Gastroesophageal sphincter (tissue), 4 donors: ENCODE data around the gene SMIM45.

Source experiments
- ATAC-seq: fragments of 150-250 bp; one replicate; pipeline ENCODE4 v1.9.1; 2016; ENCODE audit warnings: mild to moderate bottlenecking, moderate library complexity
- H3K27ac ChIP-seq, 4 donors: fragments of 200-600 bp; sonication (generic) in 3 of 4; 1 replicate in 3 of 4; 2 replicates in 1 of 4; pipeline ENCODE4 v1.5.1; 2016 to 2019
- H3K27me3 ChIP-seq: fragments of 200-600 bp; sonication (generic); one replicate; pipeline ENCODE4 v1.5.1; 2019
- H3K36me3 ChIP-seq, 2 donors: fragments of 200-600 bp; sonication (generic); one replicate each; pipeline ENCODE4 v1.5.1; 2019; ENCODE audit warnings: control low read depth in 1 of 2
- H3K4me1 ChIP-seq, 3 donors: fragments of 200-600 bp; sonication (generic); 1 replicate in 2 of 3; 2 replicates in 1 of 3; pipeline ENCODE4 v1.5.1; 2016 to 2019; ENCODE audit warnings: control low read depth in 2 of 3
- H3K4me3 ChIP-seq, 2 donors: fragments of 200-600 bp; sonication (generic); one replicate each; pipeline ENCODE4 v1.5.1; 2019; ENCODE audit warnings: mild to moderate bottlenecking in 1 of 2, moderate library complexity in 1 of 2
- H3K9me3 ChIP-seq, 3 donors: fragments of 200-600 bp; sonication (generic); one replicate each; pipeline ENCODE4 v1.5.1; 2017 to 2019; ENCODE audit warnings: control low read depth in 2 of 3
- CTCF ChIP-seq, 4 experiments: fragments of 200-600 bp in 2 of 4; fragments of 450-650 bp in 2 of 4; sonication (generic) in 1 of 4; IDR thresholded peaks; one replicate each; pipeline ENCODE4 v1.5.1; 2017 to 2019; ENCODE audit warnings: antibody characterized with exemption in 4 of 4, mild to moderate bottlenecking in 2 of 4, moderate library complexity in 2 of 4
- EP300 ChIP-seq: sonication (generic); formaldehyde crosslinking; IDR thresholded peaks from one replicate; pipeline ENCODE4 v1.6.1; 2017; ENCODE audit warnings: antibody characterized with exemption, mild to moderate bottlenecking
- POLR2A ChIP-seq, 2 donors: fragments of 450-650 bp; IDR thresholded peaks; one replicate each; pipeline ENCODE4 v1.6.1; 2017; ENCODE audit warnings: antibody characterized with exemption in 2 of 2, mild to moderate bottlenecking in 2 of 2, moderate library complexity in 1 of 2
- POLR2AphosphoS5 ChIP-seq: sonication (generic); formaldehyde crosslinking; IDR thresholded peaks from one replicate; pipeline ENCODE4 v1.6.1; 2017; ENCODE audit warnings: antibody characterized with exemption
- WGBS, 2 donors: methylation state at CpG; one replicate each; pipeline ENCODE4 v1.1.5; 2018; ENCODE audit warnings: low coverage in 1 of 2; 5-methylcytosine and 5-hydroxymethylcytosine counted together

The SMIM45 gene

GRCh38 chr22:41928593-41929417 lies 23.1 kb upstream of the SMIM45 start:
- no peak for ATAC-seq
- Histone ChIP-seq H3K27ac (no peak overlapping the region), H3K9me3 (no peaks in the 10 kb centered on the region), H3K4me1 (peaks cover 0 to 14% (median 10%) of the 10 kb centered on the region in 3 donors), H3K27me3 (peaks cover 38% of the 10 kb centered on the region), H3K36me3 (no peaks in the 10 kb centered on the region), H3K4me3 (no peak overlapping the region)
- WGBS, 2 donors: 65 to 87% methylated on average over 3 to 8 of the region's 14 CpGs
- TF ChIP-seq POLR2A (IDR thresholded peaks at IDR 0.05) (no peak), POLR2AphosphoS5 (no peak), CTCF (IDR thresholded peaks at IDR 0.05) (no peak), EP300 (no peak)

GRCh38 chr22:41929418-41929810 lies 22.5 kb upstream of the SMIM45 start:
- WGBS, 2 donors: 86% methylated on average over 5 of the region's 8 CpGs; no CpG with 5 or more reads in 1 of the 2 donors
- Histone ChIP-seq H3K27me3 (peaks cover 38% of the 10 kb centered on the region), H3K27ac (no peak overlapping the region), H3K4me1 (peaks cover 0 to 14% (median 10%) of the 10 kb centered on the region in 3 donors), H3K9me3 (no peaks in the 10 kb centered on the region), H3K4me3 (no peak overlapping the region), H3K36me3 (no peaks in the 10 kb centered on the region)
- ATAC-seq: no peak
- TF ChIP-seq POLR2AphosphoS5 (no peak), CTCF (IDR thresholded peaks at IDR 0.05) (no peak), POLR2A (IDR thresholded peaks at IDR 0.05) (no peak), EP300 (no peak)

- H3K27ac ChIP-seq: no peak overlapping the region
- TF ChIP-seq EP300: no peak
- no peak for TF ChIP-seq POLR2A (IDR thresholded peaks at IDR 0.05)
- no peak for TF ChIP-seq CTCF (IDR thresholded peaks at IDR 0.05)
- no peak for TF ChIP-seq POLR2AphosphoS5
- no peak overlapping the region for H3K4me3 ChIP-seq
- H3K27me3 ChIP-seq: peaks cover 19% of the 10 kb centered on the region
- ATAC-seq: no peak
- peaks cover 0 to 1% (median 0%) of the 10 kb centered on the region in 3 donors for H3K4me1 ChIP-seq
- no peaks in the 10 kb centered on the region for H3K36me3 ChIP-seq
- WGBS, 2 donors: 54 to 68% methylated on average over 2 to 5 of the region's 10 CpGs
- H3K9me3 ChIP-seq: no peaks in the 10 kb centered on the region
These were observed 20.2 kb upstream of the SMIM45 start for GRCh38 chr22:41931701-41932269.

- WGBS, 2 donors: no CpG with 5 or more reads among the region's 12 CpGs
- Histone ChIP-seq H3K27me3 (peaks cover 13% of the 10 kb centered on the region), H3K36me3 (no peaks in the 10 kb centered on the region), H3K4me3 (no peak overlapping the region), H3K9me3 (no peaks in the 10 kb centered on the region), H3K4me1 (no peaks in the 10 kb centered on the region), H3K27ac (no peak overlapping the region)
- no peak for ATAC-seq
- TF ChIP-seq POLR2AphosphoS5 (no peak), POLR2A (IDR thresholded peaks at IDR 0.05) (no peak), EP300 (no peak), CTCF (IDR thresholded peaks at IDR 0.05) (no peak)
These were observed 19.6 kb upstream of the SMIM45 start for GRCh38 chr22:41932353-41932752.
